DOHH2 (cell line): ENCODE data around the gene PCDHGA11.
"Not testable (repeated sequence)": the region's sequence is repeated elsewhere in the genome, so short reads cannot be mapped to it uniquely, and the experiment has no call there.

ENCODE experiments used
- CTCF ChIP-seq: fragments of 200-600 bp; sonication (generic); IDR thresholded peaks from one replicate; pipeline ENCODE4 v1.5.1; 2014; ENCODE audit warnings: antibody characterized with exemption, mild to moderate bottlenecking, low read depth, low read length; ENCODE audit not compliant: poor library complexity, severe bottlenecking
- EZH2phosphoT487 ChIP-seq: fragments of 200-600 bp; sonication (generic); IDR thresholded peaks from 2 replicates; pipeline ENCODE4 v1.6.1; 2017; ENCODE audit warnings: borderline replicate concordance, mild to moderate bottlenecking, antibody characterized with exemption, low read length, moderate library complexity, mixed read lengths

GRCh38 chr5:141397756-141398551 lies 22.9 kb upstream of the PCDHGA11 start, which contains the start of gene PCDHGB5:
- peak; percentile 43 for TF ChIP-seq CTCF
- TF ChIP-seq EZH2phosphoT487: not testable (repeated sequence)
